NCI-H1105 treated with DMSO at 0.1 percent for 48 hours (cell line): ENCODE data around the gene ALAS2.
"Not testable (repeated sequence)": the region's sequence is repeated elsewhere in the genome, so short reads cannot be mapped to it uniquely, and the experiment has no call there.

Experiments used
- DNase-seq: peaks from one replicate; lab custom pipeline; 2025; lab: John Stamatoyannopoulos, UW

Gene ALAS2

DNA sequence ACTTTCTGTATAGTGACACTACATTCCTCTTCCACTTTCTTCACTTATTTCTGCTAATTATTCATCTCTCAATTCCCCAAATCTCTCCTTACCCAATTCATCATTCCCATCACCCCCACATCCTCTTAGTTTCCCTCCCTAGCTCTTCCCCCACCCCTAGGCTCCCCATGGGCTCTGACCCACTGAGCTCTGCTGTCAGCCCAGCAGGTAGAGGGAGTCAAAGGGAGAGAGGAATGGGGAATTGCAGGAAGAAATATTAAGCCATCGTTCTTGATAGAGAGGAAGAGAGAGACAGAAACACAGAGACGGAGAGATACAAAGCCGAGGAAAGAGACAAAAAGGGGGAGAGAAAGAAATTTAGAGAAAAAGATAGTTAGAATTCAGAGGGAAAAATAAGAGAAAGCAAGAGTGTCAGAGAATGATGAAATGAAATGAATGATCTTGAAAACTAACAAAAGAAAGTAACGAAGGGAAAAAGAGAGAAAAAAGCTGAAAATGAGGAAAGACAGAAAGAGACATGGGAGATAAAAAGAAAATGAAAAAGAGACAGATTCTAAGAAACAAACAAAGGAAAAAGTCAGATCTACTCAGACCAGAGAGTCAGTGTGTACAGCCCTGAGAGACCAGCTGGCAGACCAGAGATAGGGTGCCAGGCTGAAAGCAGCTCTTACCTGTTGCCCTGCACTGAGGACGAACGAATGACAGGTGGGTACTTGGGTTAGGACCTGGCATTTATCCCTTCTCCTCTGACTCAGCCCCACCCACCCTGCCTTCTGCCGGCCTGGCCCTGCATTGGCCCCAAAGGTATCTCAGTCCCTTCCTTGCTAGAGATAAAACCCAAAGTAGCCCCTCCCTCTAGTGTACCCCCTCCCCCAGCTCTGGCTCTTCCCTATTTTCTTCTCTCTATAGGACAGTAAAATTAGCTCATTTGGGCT lies at the start of gene ALAS2:
Gene ALAS2, minus strand, starts transcription at position 707 of the 935 bp plus-strand sequence. CDS start 4,977 bp downstream, outside the sequence.
- no peak for DNase-seq

- DNase-seq: no peak
Measured at GRCh38 chrX:55074851-55075467, 44.2 kb upstream of the ALAS2 start, which contains the start of gene PAGE2B. PAGE2B (plus strand) TSS chrX:55075030; CDS start chrX:55076042, 1,012 bp downstream.

DNA sequence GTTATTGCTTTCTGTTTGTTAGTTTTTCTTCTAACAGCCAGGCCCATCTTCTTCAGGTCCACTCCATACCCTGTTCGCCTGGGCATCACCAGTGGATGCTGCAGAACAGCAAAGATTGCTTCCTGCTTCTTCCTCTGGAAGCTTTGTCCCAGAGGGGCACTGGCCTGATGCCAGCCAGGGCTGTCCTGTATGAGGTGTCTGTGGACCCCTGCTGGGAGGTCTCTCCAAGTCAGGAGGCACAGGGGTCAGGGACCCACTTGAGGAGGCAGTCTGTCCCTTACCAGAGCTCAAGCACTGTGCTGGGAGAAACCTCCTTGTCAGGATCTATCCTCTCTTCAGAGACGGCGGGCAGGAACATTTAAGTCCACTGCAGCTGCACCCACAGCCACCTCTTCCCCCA lies 41.5 kb upstream of the ALAS2 start:
- DNase-seq: no peak

DNA sequence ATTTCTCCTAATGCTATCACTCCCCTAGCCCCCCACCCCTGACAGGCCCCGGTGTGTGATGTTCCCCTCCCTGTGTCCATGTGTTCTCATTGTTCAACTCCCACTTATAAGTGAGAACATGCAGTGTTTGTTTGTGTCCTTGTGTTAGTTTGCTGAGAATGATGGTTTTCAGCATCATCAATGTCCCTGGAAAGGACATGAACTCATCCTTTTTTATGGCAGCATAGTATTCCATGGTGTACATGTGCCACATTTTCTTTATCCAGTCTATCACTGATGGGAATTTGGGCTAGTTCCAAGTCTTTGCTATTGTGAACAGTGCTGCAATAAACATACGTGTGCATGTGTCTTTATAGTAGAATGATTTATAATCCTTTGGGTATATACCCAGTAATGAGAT lies 36.4 kb upstream of the ALAS2 start:
- DNase-seq: not testable (repeated sequence)

DNA sequence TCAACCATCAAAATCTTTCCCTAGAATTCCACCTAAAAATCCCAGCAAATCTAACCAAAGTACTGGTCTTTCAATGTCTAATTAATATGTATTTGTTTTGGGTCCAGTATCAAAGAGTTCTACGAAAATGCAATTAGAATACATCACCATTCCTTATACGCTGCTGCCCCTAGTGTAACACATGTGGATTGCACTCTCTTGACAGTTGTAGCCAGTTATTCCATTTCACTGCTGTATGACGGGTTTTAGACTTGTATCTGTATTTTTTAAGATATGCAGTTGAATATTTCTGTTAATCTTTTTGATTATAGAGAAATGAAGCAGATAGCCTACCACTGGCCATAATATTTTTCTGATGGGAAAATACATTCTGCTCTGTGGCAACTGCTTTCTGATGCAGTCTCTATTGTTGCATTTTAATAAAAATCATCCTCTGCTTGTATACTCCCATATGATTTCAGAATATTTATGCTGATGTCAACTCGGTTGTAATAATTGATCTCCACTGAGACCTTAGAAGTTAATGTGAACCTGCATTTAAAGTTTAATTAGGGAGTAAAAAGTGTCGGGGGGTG lies 27.0 kb upstream of the ALAS2 start:
- peak; percentile 56 for DNase-seq

- peak; percentile 56 for DNase-seq
Measured at GRCh38 chrX:55056820-55057674, 26.3 kb upstream of the ALAS2 start.

- not testable (repeated sequence) for DNase-seq
Measured at GRCh38 chrX:55050599-55050998, 19.8 kb upstream of the ALAS2 start.

- DNase-seq: no peak
Measured at GRCh38 chrX:55041514-55041913, 10.7 kb upstream of the ALAS2 start.

GRCh38 chrX:55039471-55039870 lies 8.7 kb upstream of the ALAS2 start:
- DNase-seq: no peak

GRCh38 chrX:55033429-55033828 lies 2.7 kb upstream of the ALAS2 start:
- no peak for DNase-seq

- no peak for DNase-seq
Measured at GRCh38 chrX:55029291-55029690, 1.5 kb downstream of the ALAS2 start.

DNA sequence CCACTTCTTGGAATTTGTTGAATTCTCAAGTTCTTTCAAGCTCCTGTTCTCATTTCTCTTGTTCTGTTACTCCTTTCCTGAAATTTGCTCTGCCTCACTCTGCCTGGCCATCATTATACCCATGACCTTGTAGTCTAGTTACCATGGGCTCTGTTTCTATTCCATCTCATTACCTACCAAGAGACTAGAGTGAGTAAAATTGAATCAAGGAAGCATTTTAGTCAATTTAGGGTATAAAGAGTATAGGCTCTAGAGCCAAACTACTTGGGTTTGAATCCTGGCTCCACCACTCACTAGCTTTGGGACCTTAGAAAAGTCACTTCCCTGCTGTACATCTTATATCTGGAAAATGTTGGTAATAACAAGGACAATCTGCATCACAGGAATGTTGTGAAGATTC lies 2.2 kb downstream of the ALAS2 start:
- no peak for DNase-seq

- no peak for DNase-seq
Measured at GRCh38 chrX:55028040-55028439, 2.7 kb downstream of the ALAS2 start.

GRCh38 chrX:55026840-55027239 lies 3.9 kb downstream of the ALAS2 start:
- DNase-seq: no peak

DNA sequence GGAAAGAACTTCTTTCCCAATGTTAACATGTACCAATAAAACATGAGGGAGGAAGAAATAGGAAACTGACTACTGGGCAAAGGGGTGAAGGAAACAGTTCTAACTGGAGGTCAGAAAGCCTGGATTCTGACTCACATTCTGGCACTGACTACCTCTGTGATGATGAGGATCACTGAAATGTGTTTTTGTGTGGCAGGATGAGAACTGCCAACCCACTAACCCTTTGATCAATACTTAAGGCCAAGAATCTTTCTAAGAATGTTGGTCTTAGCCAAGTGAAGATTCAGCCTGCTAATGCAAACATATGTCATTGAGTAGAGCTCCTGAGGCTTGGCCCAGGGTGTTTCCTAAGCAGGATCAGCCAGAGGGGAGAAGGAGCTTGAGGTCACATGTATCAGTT lies 4.6 kb downstream of the ALAS2 start:
- no peak for DNase-seq

DNA sequence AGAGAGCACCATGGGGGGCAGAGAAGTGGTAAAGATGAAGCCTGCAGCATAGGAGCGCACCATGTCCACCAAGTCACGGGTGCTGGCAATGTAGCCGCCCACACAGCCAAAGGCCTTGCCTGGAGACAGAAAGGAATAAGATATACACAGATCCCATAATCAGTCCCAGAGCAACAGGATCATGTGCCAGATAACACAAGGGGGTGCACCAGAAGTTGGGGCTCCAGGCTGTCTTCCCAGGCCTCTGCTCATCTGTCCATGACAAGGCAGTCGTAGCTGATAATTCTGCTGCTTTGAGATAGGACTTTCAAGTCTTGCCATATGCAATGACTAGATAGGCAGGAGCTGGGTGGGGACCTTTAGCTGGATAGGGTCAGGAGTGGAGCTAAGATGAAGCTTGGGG lies 15.9 kb downstream of the ALAS2 start:
- no peak for DNase-seq

DNA sequence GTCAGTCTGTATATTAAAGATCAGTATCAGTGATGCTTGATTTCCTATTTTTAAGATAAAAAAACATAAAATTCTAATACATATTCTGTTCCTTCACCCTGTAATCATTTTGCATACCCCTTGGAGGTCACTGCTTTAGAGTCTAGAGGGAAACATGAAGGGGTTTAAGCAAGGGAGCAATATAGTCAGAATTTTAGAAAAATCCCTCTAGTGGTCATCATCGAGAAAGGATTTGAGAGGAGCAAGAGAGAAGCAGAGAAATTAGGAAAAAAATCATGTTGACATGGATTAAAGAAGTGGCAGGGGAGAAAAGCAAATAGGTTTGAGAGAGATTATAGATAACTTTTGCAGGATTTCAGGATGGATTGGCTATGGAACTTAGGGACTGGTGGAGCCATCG lies 19.5 kb downstream of the ALAS2 start:
- no peak for DNase-seq

GRCh38 chrX:55008571-55009358 lies 22.0 kb downstream of the ALAS2 start:
- no peak for DNase-seq

DNA sequence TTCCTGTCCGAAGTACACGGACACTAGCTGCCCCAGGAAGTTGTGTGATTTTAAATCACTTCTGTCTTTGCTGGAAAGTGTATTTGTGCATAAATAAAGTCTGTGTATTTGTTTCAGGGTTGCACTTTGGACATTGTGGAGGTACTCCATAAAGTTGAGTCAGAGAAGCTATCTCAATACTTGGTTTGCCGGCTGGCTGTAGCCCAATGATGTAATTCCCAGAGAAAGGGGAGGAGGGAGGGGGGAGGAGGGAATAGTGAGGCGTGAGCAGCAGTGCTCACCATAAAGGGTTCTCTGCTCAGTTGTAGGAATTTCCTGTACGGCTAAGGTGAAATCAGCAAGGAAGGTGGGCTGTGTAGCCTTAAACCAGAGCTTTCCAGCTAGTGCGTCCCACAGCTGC lies 23.1 kb downstream of the ALAS2 start:
- DNase-seq: no peak

DNA sequence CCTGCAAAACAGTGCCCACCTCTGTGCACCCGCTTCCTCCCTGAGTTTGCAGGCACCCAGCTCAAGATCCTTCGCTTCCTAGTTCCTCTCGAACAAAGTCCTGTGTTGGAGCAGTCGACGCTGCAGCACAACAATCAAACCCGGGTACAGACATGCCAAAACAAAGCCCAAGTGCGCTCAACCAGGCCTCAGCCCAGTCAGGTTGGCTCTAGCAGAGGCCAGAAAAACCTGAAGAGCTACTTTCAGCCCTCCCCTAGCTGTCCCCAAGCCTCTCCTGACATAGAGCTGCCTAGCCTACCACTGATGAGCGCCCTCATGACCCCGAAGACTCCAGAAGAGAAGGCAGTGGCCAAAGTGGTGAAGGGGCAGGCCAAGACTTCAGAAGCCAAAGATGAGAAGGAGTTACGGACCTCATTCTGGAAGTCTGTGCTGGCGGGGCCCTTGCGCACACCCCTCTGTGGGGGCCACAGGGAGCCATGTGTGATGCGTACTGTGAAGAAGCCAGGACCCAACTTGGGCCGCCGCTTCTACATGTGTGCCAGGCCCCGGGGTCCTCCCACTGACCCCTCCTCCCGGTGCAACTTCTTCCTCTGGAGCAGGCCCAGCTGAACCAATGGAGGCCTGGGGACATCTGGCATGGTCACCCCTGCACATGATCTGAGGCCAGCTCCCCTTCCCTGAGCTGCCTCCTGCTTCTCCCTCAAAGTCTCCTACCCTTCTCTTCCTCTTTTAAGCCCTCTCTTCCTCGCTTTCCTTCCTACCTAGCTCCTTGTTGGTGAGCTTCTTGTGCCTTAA lies 23.8 kb downstream of the ALAS2 start:
- no peak for DNase-seq
